H1 (cell line): Measurements from ENCODE around the gene PCNP. TPM values are rescaled to one million over a fixed set of nuclear protein-coding genes. Genes with fewer than 3 reads are reported as not detected.

Experiments
- CTCF ChIA-PET: fragments of 300-600 bp; sonication (Branson Sonifier 250); formaldehyde crosslinking; loops from one replicate; lab custom pipeline; 2021; ENCODE audit not compliant: partially characterized antibody; lab: Charles Lee
- POLR2A ChIA-PET: fragments of 300-600 bp; sonication (Branson Sonifier 250); formaldehyde crosslinking; loops from one replicate; lab custom pipeline; 2021; ENCODE audit warnings: inconsistent platforms; ENCODE audit not compliant: partially characterized antibody; lab: Charles Lee
- DNase-seq, 2 experiments: peaks; one replicate each; pipeline versions ENCODE4 v3.0.0 to v3.0.0-alpha.2; 2010 to 2022; ENCODE audit warnings: low spot score in 2 of 2, low read depth in 1 of 2, mixed read lengths in 1 of 2
- FAIRE-seq: peaks from 2 replicates; lab custom pipeline; 2011; peaks lifted over from hg19 to GRCh38; lab: Jason Lieb, UNC
- H2AFZ ChIP-seq: 2 replicates; pipeline ENCODE4 v1.8.1; 2012; ENCODE audit warnings: low read length, inconsistent platforms
- H2AK5ac ChIP-seq: 2 replicates; pipeline ENCODE4 v1.6.1; 2013; ENCODE audit warnings: low read depth, low read length
- H2BK120ac ChIP-seq: replicated peaks from 2 replicates; pipeline ENCODE3; 2013; ENCODE audit warnings: low read depth, low read length, inconsistent platforms
- H2BK12ac ChIP-seq: 2 replicates; pipeline ENCODE4 v1.6.1; 2013; ENCODE audit warnings: low read depth, low read length
- H2BK15ac ChIP-seq: 2 replicates; pipeline ENCODE4 v1.6.1; 2013; ENCODE audit warnings: low read length
- H2BK20ac ChIP-seq: 2 replicates; pipeline ENCODE4 v1.6.1; 2013; ENCODE audit warnings: low read length
- H2BK5ac ChIP-seq: 2 replicates; pipeline ENCODE4 v1.6.1; 2013; ENCODE audit warnings: low read depth, low read length
- H3K14ac ChIP-seq: 2 replicates; pipeline ENCODE4 v1.6.1; 2013; ENCODE audit warnings: inconsistent platforms; ENCODE audit not compliant: insufficient read length
- H3K18ac ChIP-seq: 2 replicates; pipeline ENCODE4 v1.6.1; 2013; ENCODE audit warnings: low read length; ENCODE audit errors: extremely low read depth
- H3K23ac ChIP-seq: 2 replicates; pipeline ENCODE4 v1.6.1; 2013; ENCODE audit warnings: inconsistent platforms; ENCODE audit not compliant: insufficient read length
- H3K23me2 ChIP-seq: 2 replicates; pipeline ENCODE4 v1.6.1; 2013; ENCODE audit warnings: low read depth, low read length
- H3K27ac ChIP-seq: 2 replicates; pipeline ENCODE4 v1.6.1; 2011; ENCODE audit warnings: low read depth, low read length, inconsistent platforms
- H3K27me3 ChIP-seq, 4 experiments: replicated peaks in 1 of 4; 1 replicate in 1 of 4; 2 replicates in 3 of 4; pipeline versions ENCODE4 v1.6.1 to v1.8.1; 2011 to 2013; ENCODE audit warnings: low read length in 3 of 4, mild to moderate bottlenecking in 3 of 4, inconsistent platforms in 2 of 4, mixed read lengths in 2 of 4, moderate library complexity in 1 of 4; ENCODE audit not compliant: control insufficient read depth in 3 of 4, insufficient read depth in 3 of 4; ENCODE audit errors: extremely low read depth in 1 of 4
- H3K36me3 ChIP-seq, 4 experiments: 2 replicates each; pipeline versions ENCODE4 v1.6.1 to v1.8.1; 2011 to 2013; ENCODE audit warnings: mild to moderate bottlenecking in 4 of 4, low read length in 3 of 4, moderate library complexity in 2 of 4, control low read depth in 1 of 4, inconsistent platforms in 1 of 4; ENCODE audit not compliant: insufficient read depth in 4 of 4, control insufficient read depth in 2 of 4
- H3K4ac ChIP-seq: replicated peaks from 2 replicates; pipeline ENCODE3; 2013; ENCODE audit warnings: low read length, low read depth, mixed read lengths, inconsistent platforms; ENCODE audit not compliant: insufficient read length
- H3K4me1 ChIP-seq, 4 experiments: replicated peaks in 1 of 4; 1 replicate in 1 of 4; 2 replicates in 3 of 4; pipeline versions ENCODE4 v1.6.1 to v1.8.1; 2011 to 2013; ENCODE audit warnings: low read length in 3 of 4, inconsistent platforms in 2 of 4, mixed read lengths in 1 of 4; ENCODE audit not compliant: insufficient read depth in 4 of 4, control insufficient read depth in 3 of 4
- H3K4me2 ChIP-seq, 2 experiments: 2 replicates each; pipeline versions ENCODE4 v1.6.1 to v1.8.1; 2011 to 2013; ENCODE audit warnings: low read depth in 2 of 2, low read length in 2 of 2, control low read depth in 1 of 2, inconsistent platforms in 1 of 2, mild to moderate bottlenecking in 1 of 2; ENCODE audit not compliant: insufficient read depth in 1 of 2
- H3K4me3 ChIP-seq, 4 experiments: fragments of 200-600, 300-600 bp in 1 of 4; sonication (generic), shearing (Covaris generic), sonication (Bioruptor Twin) in 1 of 4; 2 replicates each; pipeline versions ENCODE4 v1.5.1 to v1.8.1; 2011 to 2016; ENCODE audit warnings: low read length in 4 of 4, low read depth in 3 of 4, control low read depth in 2 of 4, inconsistent platforms in 2 of 4, mild to moderate bottlenecking in 2 of 4, mixed read lengths in 1 of 4, moderate library complexity in 1 of 4; ENCODE audit not compliant: insufficient read depth in 2 of 4; ENCODE audit errors: extremely low read depth in 1 of 4
- H3K56ac ChIP-seq: replicated peaks from 2 replicates; pipeline ENCODE3; 2013; ENCODE audit warnings: low read depth, mild to moderate bottlenecking, mixed read lengths, low read length, inconsistent platforms; ENCODE audit not compliant: insufficient read length
- H3K79me1 ChIP-seq: 2 replicates; pipeline ENCODE4 v1.6.1; 2013; ENCODE audit warnings: low read depth, low read length, control low read depth
- H3K79me2 ChIP-seq, 2 experiments: 2 replicates each; pipeline versions ENCODE4 v1.6.1 to v1.8.1; 2012 to 2013; ENCODE audit warnings: low read length in 2 of 2, mild to moderate bottlenecking in 2 of 2, inconsistent platforms in 1 of 2; ENCODE audit not compliant: insufficient read depth in 2 of 2, control insufficient read depth in 1 of 2
- H3K9ac ChIP-seq, 4 experiments: replicated peaks in 1 of 4; 1 replicate in 1 of 4; 2 replicates in 3 of 4; pipeline versions ENCODE4 v1.6.1 to v1.8.1; 2011 to 2013; ENCODE audit warnings: low read depth in 3 of 4, low read length in 3 of 4, control low read depth in 2 of 4, mild to moderate bottlenecking in 2 of 4, moderate library complexity in 2 of 4, inconsistent platforms in 1 of 4; ENCODE audit errors: extremely low read depth in 1 of 4
- H3K9me3 ChIP-seq, 2 experiments: 2 replicates each; pipeline versions ENCODE4 v1.6.1 to v1.8.1; 2012 to 2013; ENCODE audit warnings: mild to moderate bottlenecking in 2 of 2, moderate library complexity in 2 of 2, control low read depth in 1 of 2, inconsistent platforms in 1 of 2, low read depth in 1 of 2, low read length in 1 of 2, mixed read lengths in 1 of 2; ENCODE audit not compliant: insufficient read depth in 2 of 2
- H4K20me1 ChIP-seq, 2 experiments: replicated peaks in 1 of 2; 2 replicates each; pipeline versions ENCODE3 to v1.8.1; 2011 to 2013; ENCODE audit warnings: inconsistent platforms in 2 of 2, low read length in 2 of 2, mild to moderate bottlenecking in 1 of 2; ENCODE audit not compliant: insufficient read depth in 2 of 2, control insufficient read depth in 1 of 2
- H4K5ac ChIP-seq: 2 replicates; pipeline ENCODE4 v1.6.1; 2013; ENCODE audit warnings: low read length, low read depth, mixed read lengths, inconsistent platforms; ENCODE audit not compliant: insufficient read length
- H4K8ac ChIP-seq: 2 replicates; pipeline ENCODE4 v1.8.0; 2013; ENCODE audit warnings: mild to moderate bottlenecking, moderate library complexity, low read length, inconsistent platforms; ENCODE audit not compliant: insufficient read depth; ENCODE audit errors: extremely low read depth
- H4K91ac ChIP-seq: replicated peaks from 2 replicates; pipeline ENCODE3; 2013; ENCODE audit warnings: low read length, mixed read lengths, inconsistent platforms; ENCODE audit not compliant: insufficient read length
- ASH2L ChIP-seq: fragments of 200-600, 300-600 bp; sonication (generic); IDR thresholded peaks from one replicate; pipeline ENCODE4 v1.7.1; 2017; ENCODE audit warnings: low read length
- CTBP2 ChIP-seq: IDR thresholded peaks from 2 replicates; pipeline ENCODE4 v1.7.0; 2011; ENCODE audit warnings: borderline replicate concordance, mild to moderate bottlenecking, moderate library complexity, mixed read lengths, low read length; ENCODE audit not compliant: insufficient read depth, insufficient read length
- EGR1 ChIP-seq: IDR thresholded peaks from 2 replicates; pipeline ENCODE4 v1.6.1; 2011; ENCODE audit warnings: low read depth, low read length, borderline replicate concordance
- FOSL1 ChIP-seq: IDR thresholded peaks from 2 replicates; pipeline ENCODE4 v1.6.1; 2011; ENCODE audit warnings: mild to moderate bottlenecking, low read depth, low read length, moderate library complexity; ENCODE audit not compliant: insufficient read depth
- HDAC6 ChIP-seq: IDR thresholded peaks from one replicate; pipeline ENCODE4 v1.7.1; 2012; ENCODE audit warnings: low read depth, mild to moderate bottlenecking, inconsistent platforms, low read length, moderate library complexity
- KDM1A ChIP-seq: fragments of 200-600, 300-600 bp; sonication (generic); IDR thresholded peaks from 2 replicates; pipeline ENCODE4 v1.7.1; 2016; ENCODE audit warnings: mild to moderate bottlenecking, low read length, borderline replicate concordance
- KDM4A ChIP-seq: IDR thresholded peaks from one replicate; pipeline ENCODE4 v1.7.1; 2012; ENCODE audit warnings: low read depth, mild to moderate bottlenecking, moderate library complexity, low read length, inconsistent platforms; ENCODE audit not compliant: severe bottlenecking
- NRF1 ChIP-seq: IDR thresholded peaks from 2 replicates; pipeline ENCODE4 v1.6.1; 2011; ENCODE audit warnings: mild to moderate bottlenecking, low read depth, low read length, improper control_type of control experiment
- PHF8 ChIP-seq: fragments of 200-600 bp; sonication (generic); conservative IDR thresholded peaks from 2 replicates; pipeline ENCODE4 v1.7.1; 2012; ENCODE audit warnings: low read depth, mild to moderate bottlenecking, inconsistent platforms, low read length, moderate library complexity
- RBBP5 ChIP-seq: IDR thresholded peaks from 2 replicates; pipeline ENCODE4 v1.7.1; 2012; ENCODE audit warnings: low read depth, mild to moderate bottlenecking, inconsistent platforms, low read length, moderate library complexity, borderline replicate concordance
- SP2 ChIP-seq: IDR thresholded peaks from 2 replicates; pipeline ENCODE4 v1.6.1; 2012; ENCODE audit warnings: mild to moderate bottlenecking, low read length, inconsistent platforms
- YY1 ChIP-seq: IDR thresholded peaks from 2 replicates; pipeline ENCODE4 v1.6.1; 2011; ENCODE audit warnings: low read depth, mild to moderate bottlenecking, low read length
- ZNF274 ChIP-seq: IDR thresholded peaks from 2 replicates; pipeline ENCODE4 v1.7.0; 2012; ENCODE audit warnings: low read length, borderline replicate concordance; ENCODE audit errors: extremely low read depth
- polyA plus RNA-seq, 7 experiments: library from polyadenylated mRNA; depleted of rRNA in 3 of 7; stranded (reverse) in 5 of 7; unstranded in 2 of 7; fragments of >200 nt in 5 of 7; fragments of 200-250 nt in 2 of 7; gene quantifications; 1 replicate in 5 of 7; 2 replicates in 1 of 7; 4 replicates in 1 of 7; pipeline versions ENCODE4 v1.2.1 to v1.2.3, GENCODE V29; 2011 to 2013; ENCODE audit warnings: missing spikeins in 2 of 7, mixed read lengths in 2 of 7
- total RNA-seq: library from RNA; stranded (reverse); fragmentation: NEBNext Ultra II Directional; extraction: Animal tissue kit (Norgen Biotek cat#: 25700); gene quantifications from 2 replicates; pipeline ENCODE4 v1.2.1, GENCODE V29; 2021
- TF ChIP-seq, protein P1 (sequence below): IDR thresholded peaks from 2 replicates; pipeline ENCODE4 v1.6.1; 2012; ENCODE audit warnings: low read length, inconsistent platforms

The PCNP gene
- total and polyA plus RNA-seq, 2 of the 8 experiments (the other 6 are each of a cell fraction or from before 2014, with no cell fraction given), result 29.1 to 192 TPM

DNA sequence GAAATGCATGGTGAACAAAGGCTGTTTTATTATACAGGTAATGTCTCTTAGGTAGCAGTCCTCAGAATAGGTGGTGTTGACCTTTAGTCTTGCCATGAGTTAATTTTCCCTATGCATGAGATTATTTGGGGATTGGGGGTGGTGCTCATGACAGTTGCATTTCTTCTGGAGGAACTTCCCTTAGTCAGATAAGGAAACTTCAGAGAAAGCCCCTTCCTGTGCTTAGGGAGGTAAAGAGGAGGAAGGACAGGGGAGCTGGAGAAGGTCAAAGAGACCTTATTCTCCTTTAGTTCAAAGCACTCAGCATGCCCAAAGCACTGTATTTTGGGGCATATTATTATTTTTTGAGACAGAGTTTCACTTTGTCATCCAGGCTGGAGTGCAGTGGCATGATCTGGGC, 55.2 kb downstream of the PCNP start:
- Histone ChIP-seq H3K27me3 (no peaks in the 10 kb centered on the region), H2AK5ac (no peak overlapping the region), H2BK5ac (no peak overlapping the region), H3K4me3 (no peak overlapping the region), H2BK12ac (no peak overlapping the region), H3K79me1 (no peaks in the 10 kb centered on the region), H3K9me3 (no peaks in the 10 kb centered on the region), H2BK120ac (no peak overlapping the region), H3K4me2 (no peak overlapping the region), H4K91ac (no peak overlapping the region), H3K14ac (no peak overlapping the region), H3K27ac (no peak overlapping the region), H3K79me2 (no peaks in the 10 kb centered on the region), H3K23me2 (no peaks in the 10 kb centered on the region), H2AFZ (no peak overlapping the region), H2BK15ac (no peak overlapping the region), H4K20me1 (no peaks in the 10 kb centered on the region), H2BK20ac (no peak overlapping the region), H3K36me3 (no peaks in the 10 kb centered on the region), H4K8ac (no peak overlapping the region), H3K4me1 (peaks cover 0 to 4% (median 0%) of the 10 kb centered on the region in 4 experiments; a peak in 4 of 7 replicates), H3K18ac (no peak overlapping the region), H3K23ac (no peak overlapping the region), H3K9ac (no peak overlapping the region), H3K56ac (no peak overlapping the region), H3K4ac (no peak overlapping the region), H4K5ac (no peak overlapping the region)
- ChIA-PET CTCF (interaction anchor here (4.7 kb wide), 1 partner anchor 9 kb away, joined by 28 read pairs; no protein-coding TSS in a partner anchor), POLR2A (no interaction called here)
- no peak for DNase-seq
- no peak for FAIRE-seq
- TF ChIP-seq, protein P1, sequence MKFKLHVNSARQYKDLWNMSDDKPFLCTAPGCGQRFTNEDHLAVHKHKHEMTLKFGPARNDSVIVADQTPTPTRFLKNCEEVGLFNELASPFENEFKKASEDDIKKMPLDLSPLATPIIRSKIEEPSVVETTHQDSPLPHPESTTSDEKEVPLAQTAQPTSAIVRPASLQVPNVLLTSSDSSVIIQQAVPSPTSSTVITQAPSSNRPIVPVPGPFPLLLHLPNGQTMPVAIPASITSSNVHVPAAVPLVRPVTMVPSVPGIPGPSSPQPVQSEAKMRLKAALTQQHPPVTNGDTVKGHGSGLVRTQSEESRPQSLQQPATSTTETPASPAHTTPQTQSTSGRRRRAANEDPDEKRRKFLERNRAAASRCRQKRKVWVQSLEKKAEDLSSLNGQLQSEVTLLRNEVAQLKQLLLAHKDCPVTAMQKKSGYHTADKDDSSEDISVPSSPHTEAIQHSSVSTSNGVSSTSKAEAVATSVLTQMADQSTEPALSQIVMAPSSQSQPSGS, result no peak
- TF ChIP-seq KDM1A, result no peak
- TF ChIP-seq HDAC6, result no peak
- TF ChIP-seq EGR1, result no peak
- no peak for TF ChIP-seq KDM4A
- TF ChIP-seq ASH2L, result no peak
- TF ChIP-seq PHF8, result no peak
- no peak for TF ChIP-seq CTBP2
- TF ChIP-seq NRF1, result no peak
- TF ChIP-seq ZNF274, result no peak
- TF ChIP-seq YY1, result no peak
- TF ChIP-seq FOSL1, result no peak
- TF ChIP-seq RBBP5, result no peak
- TF ChIP-seq SP2, result no peak
